HG03457 (cell line): ENCODE data around the gene WDR20.
"Not testable (repeated sequence)": the region's sequence is repeated elsewhere in the genome, so short reads cannot be mapped to it uniquely, and the experiment has no call there.

ENCODE experiments used
- ATAC-seq: cut with Tn5 transposase; IDR thresholded peaks from one replicate; pipeline ENCODE4 v1.9.1; 2021; ENCODE audit warnings: moderate number of reproducible peaks; ENCODE audit not compliant: unreplicated experiment

Gene WDR20

GRCh38 chr14:102234331-102235264 is 94.9 kb downstream of the WDR20 start:
- ATAC-seq: no peak

GRCh38 chr14:102235275-102235897 is 95.7 kb downstream of the WDR20 start:
- ATAC-seq: no peak

GRCh38 chr14:102236026-102236425 is 96.3 kb downstream of the WDR20 start:
- ATAC-seq: no peak

GRCh38 chr14:102238131-102238530 is 98.4 kb downstream of the WDR20 start:
- ATAC-seq: no peak

- ATAC-seq: no peak
Measured at GRCh38 chr14:102238766-102239165, 99.1 kb downstream of the WDR20 start.

GRCh38 chr14:102239231-102239630 is 99.5 kb downstream of the WDR20 start:
- ATAC-seq: no peak

GRCh38 chr14:102240481-102240880 is 100.8 kb downstream of the WDR20 start:
- ATAC-seq: not testable (repeated sequence)

GRCh38 chr14:102241147-102241546 is 101.5 kb downstream of the WDR20 start:
- ATAC-seq: no peak

- not testable (repeated sequence) for ATAC-seq
Measured at GRCh38 chr14:102243795-102244194, 104.1 kb downstream of the WDR20 start.

- ATAC-seq: no peak
Measured at GRCh38 chr14:102246071-102246470, 106.4 kb downstream of the WDR20 start.

- no peak for ATAC-seq
Measured at GRCh38 chr14:102248121-102248520, 108.4 kb downstream of the WDR20 start.

GRCh38 chr14:102249041-102249440 is 109.3 kb downstream of the WDR20 start:
- ATAC-seq: no peak

GRCh38 chr14:102249981-102250380 is 110.3 kb downstream of the WDR20 start:
- no peak for ATAC-seq

- no peak for ATAC-seq
Measured at GRCh38 chr14:102250636-102251035, 110.9 kb downstream of the WDR20 start.

GRCh38 chr14:102251161-102251560 is 111.5 kb downstream of the WDR20 start:
- ATAC-seq: no peak

- ATAC-seq: no peak
Measured at GRCh38 chr14:102252834-102253801, 113.4 kb downstream of the WDR20 start.

- ATAC-seq: no peak
Measured at GRCh38 chr14:102255401-102256190, 115.9 kb downstream of the WDR20 start.

GRCh38 chr14:102256716-102257115 is 117.0 kb downstream of the WDR20 start:
- ATAC-seq: no peak

- no peak for ATAC-seq
Measured at GRCh38 chr14:102258136-102258535, 118.4 kb downstream of the WDR20 start.
